Heart left ventricle (tissue), 16 donors: ENCODE measurements around the gene HNRNPAB. TPM values are rescaled to one million over a fixed set of nuclear protein-coding genes. Genes with fewer than 3 reads are reported as not detected.

Source experiments
- ATAC-seq, 4 donors: fragments of 200-7000 bp; cut with Tn5 transposase; one replicate each; pipeline ENCODE4 v1.9.1; 2020 to 2022; ENCODE audit warnings: moderate library complexity in 4 of 4, mild to moderate bottlenecking in 3 of 4, moderate number of reproducible peaks in 1 of 4
- DNase-seq, 5 donors: peaks; one replicate each; pipeline ENCODE4 v3.0.0-alpha.2; 2020
- H3K27ac ChIP-seq, 12 donors: fragments of 200-600 bp; sonication (generic) in 4 of 12; one replicate each; pipeline versions ENCODE4 v1.5.0 to v1.8.0; 2016 to 2022; ENCODE audit warnings: mild to moderate bottlenecking in 2 of 12
- H3K27me3 ChIP-seq, 9 donors: fragments of 200-600 bp; sonication (generic) in 2 of 9; one replicate each; pipeline versions ENCODE4 v1.5.1 to v1.8.0; 2016 to 2022; ENCODE audit warnings: mild to moderate bottlenecking in 3 of 9
- H3K36me3 ChIP-seq, 9 donors: fragments of 200-600 bp; sonication (generic) in 2 of 9; one replicate each; pipeline versions ENCODE4 v1.5.0 to v1.8.0; 2018 to 2022; ENCODE audit warnings: mild to moderate bottlenecking in 2 of 9
- H3K4me1 ChIP-seq, 12 donors: fragments of 200-600 bp; sonication (generic) in 4 of 12; one replicate each; pipeline versions ENCODE4 v1.5.0 to v1.8.0; 2016 to 2022; ENCODE audit warnings: mild to moderate bottlenecking in 3 of 12
- H3K4me3 ChIP-seq, 12 donors: fragments of 200-600 bp; sonication (generic) in 4 of 12; one replicate each; pipeline versions ENCODE4 v1.5.0 to v1.8.0; 2017 to 2022; ENCODE audit warnings: mild to moderate bottlenecking in 9 of 12, moderate library complexity in 4 of 12
- H3K9me3 ChIP-seq, 12 donors: fragments of 200-600 bp; sonication (generic) in 4 of 12; one replicate each; pipeline versions ENCODE4 v1.5.0 to v1.8.0; 2016 to 2022; ENCODE audit warnings: mild to moderate bottlenecking in 1 of 12
- POLR2A ChIP-seq, 2 donors: fragments of 450-650 bp; IDR thresholded peaks; one replicate each; pipeline ENCODE4 v1.6.1; 2017; ENCODE audit warnings: antibody characterized with exemption in 2 of 2, mild to moderate bottlenecking in 2 of 2, moderate library complexity in 2 of 2
- WGBS, 4 donors: extraction: QIAGEN DNeasy Blood & Tissue Kit in 2 of 4; methylation state at CpG; one replicate each; pipeline versions ENCODE4 v1.1.5 to v1.1.7; 2013 to 2018; 5-methylcytosine and 5-hydroxymethylcytosine counted together
- intact Hi-C, 10 donors: fragments of 100-400 bp; cut with DNase I; formaldehyde crosslinking; loops; one replicate each; pipeline versions ENCODE4 v1.11.1 to v1.14.2; 2022
- polyA plus RNA-seq, 2 donors: library from polyadenylated mRNA; stranded (reverse); fragments of 200-250 nt; gene quantifications; one replicate each; pipeline ENCODE4 v1.2.3, GENCODE V29; 2013
- total RNA-seq, 9 donors: library from RNA; depleted of rRNA in 2 of 9; stranded (reverse); fragments of >200 nt in 2 of 9; fragmentation: NEBNext Ultra II Directional in 3 of 9; extraction: Animal tissue kit (Norgen Biotek cat#: 25700) in 3 of 9; gene quantifications; one replicate each; pipeline versions ENCODE4 v1.1.0 to v1.2.4, GENCODE V29; 2016 to 2023
- TF ChIP-seq, protein P1 (sequence below), 12 donors: fragments of 200-600 bp; sonication (generic) in 4 of 12; IDR thresholded peaks; one replicate each; pipeline versions ENCODE4 v1.5.0 to v1.8.0; 2018 to 2022; ENCODE audit warnings: antibody characterized with exemption in 12 of 12, mild to moderate bottlenecking in 5 of 12
- donor health status: ischemic (EF 13 %, LVEDD 7.1; RV severe dilation, severe dysfunction).
- donor health status: healthy with polysubstance abuse.
- donor health status: DM: no; HTN: yes; CAD: no.
- donor health status: DM: no; HTN: no; CAD: no.
- donor health status: ischemic (EF 25% LVEDD 6.9; RV normal size, moderate dysfunction).
- donor health status: ischemic (EF 25% LVEDD 5.7; RV mildly dilated, moderate dysfunction).
- donor health status: healthy.
- donor health status: DM: yes; HTN: yes; CAD: no.
- donor health status: ischemic (EF 35%, LVEDD 5.7; RV mildly dilated, moderate dysfunction).
- donor health status: nonischemic (EF 11% LVEDD 7.7; RV severe dilation, severe dysfunction).
- donor health status: DM: yes; HTN: yes; CAD: no.
- donor health status: PGD.
- donor health status: ischemic (EF 29% LVEDD 5.4; RV normal size, mild dysfunction).
- donor health status: nonischemic (EF 23%, LVEDD 6.1; RV moderate dilation, normal function).

The HNRNPAB gene
- total and polyA plus RNA-seq, 11 donors: 64.2 to 150 (median 86.6) TPM

DNA sequence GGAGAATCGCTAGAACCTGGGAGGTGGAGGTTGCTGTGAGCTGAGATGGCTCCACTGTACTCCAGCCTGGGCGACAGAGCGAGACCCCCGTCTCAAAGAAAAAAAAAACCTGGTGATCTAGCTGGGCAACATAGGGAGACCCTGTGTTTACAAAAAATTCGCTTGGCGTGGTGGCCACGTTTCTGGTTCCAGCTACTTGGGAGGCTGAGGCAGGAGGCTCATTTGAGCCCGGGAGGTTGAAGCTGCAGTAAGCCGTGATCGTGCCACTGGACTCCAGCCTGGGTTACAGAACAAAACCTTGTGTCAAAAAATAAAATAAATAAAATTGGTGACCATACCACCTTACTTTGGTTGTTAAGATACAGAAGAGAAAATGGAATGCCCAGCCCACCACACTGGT is 1.8 kb upstream of the HNRNPAB start:
- intact Hi-C loops: no loop called here
- Histone ChIP-seq H3K27me3 (no peaks in the 10 kb centered on the region), H3K4me3 (no peak overlapping the region), H3K27ac (no peak overlapping the region), H3K4me1 (peaks cover 11 to 32% (median 22%) of the 10 kb centered on the region in 12 donors), H3K36me3 (peaks cover 0 to 21% (median 14%) of the 10 kb centered on the region in 9 donors), H3K9me3 (no peaks in the 10 kb centered on the region)
- no peak for TF ChIP-seq POLR2A (IDR thresholded peaks at IDR 0.05)
- TF ChIP-seq, protein P1, sequence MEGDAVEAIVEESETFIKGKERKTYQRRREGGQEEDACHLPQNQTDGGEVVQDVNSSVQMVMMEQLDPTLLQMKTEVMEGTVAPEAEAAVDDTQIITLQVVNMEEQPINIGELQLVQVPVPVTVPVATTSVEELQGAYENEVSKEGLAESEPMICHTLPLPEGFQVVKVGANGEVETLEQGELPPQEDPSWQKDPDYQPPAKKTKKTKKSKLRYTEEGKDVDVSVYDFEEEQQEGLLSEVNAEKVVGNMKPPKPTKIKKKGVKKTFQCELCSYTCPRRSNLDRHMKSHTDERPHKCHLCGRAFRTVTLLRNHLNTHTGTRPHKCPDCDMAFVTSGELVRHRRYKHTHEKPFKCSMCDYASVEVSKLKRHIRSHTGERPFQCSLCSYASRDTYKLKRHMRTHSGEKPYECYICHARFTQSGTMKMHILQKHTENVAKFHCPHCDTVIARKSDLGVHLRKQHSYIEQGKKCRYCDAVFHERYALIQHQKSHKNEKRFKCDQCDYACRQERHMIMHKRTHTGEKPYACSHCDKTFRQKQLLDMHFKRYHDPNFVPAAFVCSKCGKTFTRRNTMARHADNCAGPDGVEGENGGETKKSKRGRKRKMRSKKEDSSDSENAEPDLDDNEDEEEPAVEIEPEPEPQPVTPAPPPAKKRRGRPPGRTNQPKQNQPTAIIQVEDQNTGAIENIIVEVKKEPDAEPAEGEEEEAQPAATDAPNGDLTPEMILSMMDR (IDR thresholded peaks at IDR 0.05): no peak
- WGBS, 4 donors: 92 to 98% (median 97%) methylated on average over 10 of the region's 10 CpGs
- ATAC-seq (no peak), DNase-seq (peak in 1 of 5 donors; percentile 15)

DNA sequence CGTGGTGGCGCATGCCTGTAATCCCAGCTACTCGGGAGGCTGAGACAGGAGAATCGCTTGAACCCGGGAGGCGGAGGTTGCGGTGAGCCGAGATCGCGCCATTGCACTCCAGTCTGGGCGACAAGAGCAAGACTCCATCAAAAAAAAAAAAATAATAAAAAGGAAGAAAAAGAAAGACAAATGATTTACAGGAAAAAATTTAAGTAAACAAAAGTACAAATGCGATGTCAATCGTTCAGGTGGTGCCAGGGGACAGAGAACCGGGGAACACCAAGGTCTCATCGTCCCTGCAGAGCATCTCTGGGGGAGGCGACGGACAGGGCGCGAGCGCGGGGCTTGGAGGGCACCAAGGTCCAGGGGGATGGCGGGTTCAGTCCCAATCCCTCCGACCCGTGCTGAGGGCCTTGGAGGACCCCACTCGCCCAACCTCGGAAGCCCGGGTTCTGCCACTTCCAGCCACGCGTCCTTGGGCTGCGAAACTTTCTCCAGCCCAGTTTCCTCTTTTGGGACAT is 607 bp upstream of the HNRNPAB start:
- WGBS, 4 donors: 18 to 31% (median 24%) methylated on average over 30 of the region's 30 CpGs
- Histone ChIP-seq H3K9me3 (no peaks in the 10 kb centered on the region), H3K27ac (peak overlapping the region in 11 of 12 donors; percentile 16 to 97 (median 94)), H3K4me1 (peaks cover 11 to 42% (median 24%) of the 10 kb centered on the region in 12 donors), H3K36me3 (peaks cover 0 to 33% (median 26%) of the 10 kb centered on the region in 9 donors), H3K4me3 (peak overlapping the region; percentile 66 to 100 (median 92)), H3K27me3 (no peaks in the 10 kb centered on the region)
- intact Hi-C loops: loop anchor here in 1 of 10 donors (2.0 kb wide), 1 partner anchor 25 kb away; no protein-coding TSS in a partner anchor
- no peak for TF ChIP-seq POLR2A (IDR thresholded peaks at IDR 0.05)
- TF ChIP-seq, protein P1 (IDR thresholded peaks at IDR 0.05): no peak
- ATAC-seq (peak in 1 of 4 donors; percentile 8), DNase-seq (no peak)

DNA sequence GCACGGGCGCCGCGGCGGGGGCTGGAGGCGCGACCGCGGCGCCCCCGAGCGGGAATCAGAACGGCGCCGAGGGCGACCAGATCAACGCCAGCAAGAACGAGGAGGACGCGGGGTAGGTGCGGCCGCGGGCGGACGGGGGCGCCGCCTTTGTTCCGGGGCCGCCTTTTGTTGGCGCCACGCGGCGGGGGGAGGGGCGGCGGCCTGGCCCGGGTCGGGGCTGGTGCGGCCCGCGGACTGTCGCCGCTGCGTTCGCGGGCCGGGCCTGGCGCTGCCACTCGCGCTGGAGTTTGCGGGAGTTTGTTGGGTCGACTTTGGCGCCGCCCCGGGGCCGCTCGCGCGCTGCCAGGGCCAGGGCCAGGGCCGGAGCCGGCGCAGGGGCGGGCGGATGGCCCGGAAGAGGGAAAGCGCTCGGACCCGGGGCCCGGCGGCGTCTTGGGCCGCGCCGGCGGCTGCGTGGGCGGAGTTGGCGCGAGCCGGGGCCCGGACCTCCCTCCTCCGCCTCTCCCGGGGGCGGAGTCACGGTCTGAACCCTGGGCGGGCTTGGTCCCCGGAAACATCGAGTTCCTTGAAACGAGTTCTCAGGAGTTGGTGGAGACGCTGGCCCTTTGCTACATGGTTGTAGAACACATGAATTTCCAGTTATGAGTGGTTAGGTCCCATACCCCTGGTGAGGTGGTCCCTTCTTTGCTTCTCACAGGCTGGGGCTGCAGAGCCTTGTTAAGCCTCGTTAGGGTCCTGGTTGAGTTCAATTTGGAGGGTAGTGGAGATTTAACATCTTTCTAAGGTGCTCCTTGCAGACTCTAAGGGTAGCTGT is 809 bp downstream of the HNRNPAB start:
- peak; percentile 77 to 90 (median 86) for DNase-seq

More for the DNA sequence above, 809 bp downstream of the HNRNPAB start:
- Histone ChIP-seq H3K4me1 (peaks cover 11 to 42% (median 24%) of the 10 kb centered on the region in 12 donors), H3K27ac (peak overlapping the region; percentile 71 to 97 (median 94)), H3K36me3 (peaks cover 0 to 47% (median 40%) of the 10 kb centered on the region in 9 donors), H3K9me3 (no peaks in the 10 kb centered on the region), H3K4me3 (peak overlapping the region; percentile 66 to 100 (median 92)), H3K27me3 (no peaks in the 10 kb centered on the region)
- WGBS, 4 donors: 0 to 1% (median 1%) methylated on average over 23 to 90 of the region's 90 CpGs
- ATAC-seq: peak; percentile 27 to 67 (median 59)
- no peak for TF ChIP-seq POLR2A (IDR thresholded peaks at IDR 0.05)
- TF ChIP-seq, protein P1 (IDR thresholded peaks at IDR 0.05): peak in 1 of 12 donors; percentile 14
- intact Hi-C loops: loop anchor here in 1 of 10 donors (2.0 kb wide), 1 partner anchor 24 kb away; no protein-coding TSS in a partner anchor
